Spleen (tissue), 7 donors: Measurements from ENCODE around the gene FAM43B.
"Not testable (repeated sequence)": the region's sequence is repeated elsewhere in the genome, so short reads cannot be mapped to it uniquely, and the experiment has no call there.

ENCODE experiments used
- CTCF ChIP-seq, 11 experiments: fragments of 200-600 bp in 7 of 11; fragments of 450-650 bp in 4 of 11; sonication (generic) in 4 of 11; IDR thresholded peaks in 8 of 11; conservative IDR thresholded peaks in 3 of 11; 1 replicate in 7 of 11; 2 replicates in 4 of 11; pipeline versions ENCODE4 v1.4.0 to v1.8.0; 2016 to 2021; ENCODE audit warnings: antibody characterized with exemption in 11 of 11, inconsistent platforms in 4 of 11, mild to moderate bottlenecking in 1 of 11
- POLR2A ChIP-seq, 3 donors: fragments of 450-650 bp; IDR thresholded peaks; one replicate each; pipeline ENCODE4 v1.5.1; 2017; ENCODE audit warnings: antibody characterized with exemption in 3 of 3, mild to moderate bottlenecking in 1 of 3
- donor health status: DM: no; HTN: no; CAD: no; lungs with moderate emphysema.
- donor health status: DM: no; HTN: no; CAD: no.
- donor health status: DM: no; HTN: no; CAD: no.

GRCh38 chr1:20519609-20520262 is 32.6 kb upstream of the FAM43B start:
- not testable (repeated sequence) for TF ChIP-seq CTCF (IDR thresholded peaks at IDR 0.05 in 8 of 11, conservative IDR thresholded peaks at IDR 0.05 in 3 of 11); POLR2A (IDR thresholded peaks at IDR 0.05)
